GM19468 (cell line): ENCODE data around the gene HOXA1.

Source experiments
- ATAC-seq: cut with Tn5 transposase; IDR thresholded peaks from one replicate; pipeline ENCODE4 v1.9.1; 2021; ENCODE audit warnings: mild to moderate bottlenecking, moderate library complexity, moderate number of reproducible peaks; ENCODE audit not compliant: unreplicated experiment; ENCODE audit errors: extremely low read depth

HOXA1 gene

DNA sequence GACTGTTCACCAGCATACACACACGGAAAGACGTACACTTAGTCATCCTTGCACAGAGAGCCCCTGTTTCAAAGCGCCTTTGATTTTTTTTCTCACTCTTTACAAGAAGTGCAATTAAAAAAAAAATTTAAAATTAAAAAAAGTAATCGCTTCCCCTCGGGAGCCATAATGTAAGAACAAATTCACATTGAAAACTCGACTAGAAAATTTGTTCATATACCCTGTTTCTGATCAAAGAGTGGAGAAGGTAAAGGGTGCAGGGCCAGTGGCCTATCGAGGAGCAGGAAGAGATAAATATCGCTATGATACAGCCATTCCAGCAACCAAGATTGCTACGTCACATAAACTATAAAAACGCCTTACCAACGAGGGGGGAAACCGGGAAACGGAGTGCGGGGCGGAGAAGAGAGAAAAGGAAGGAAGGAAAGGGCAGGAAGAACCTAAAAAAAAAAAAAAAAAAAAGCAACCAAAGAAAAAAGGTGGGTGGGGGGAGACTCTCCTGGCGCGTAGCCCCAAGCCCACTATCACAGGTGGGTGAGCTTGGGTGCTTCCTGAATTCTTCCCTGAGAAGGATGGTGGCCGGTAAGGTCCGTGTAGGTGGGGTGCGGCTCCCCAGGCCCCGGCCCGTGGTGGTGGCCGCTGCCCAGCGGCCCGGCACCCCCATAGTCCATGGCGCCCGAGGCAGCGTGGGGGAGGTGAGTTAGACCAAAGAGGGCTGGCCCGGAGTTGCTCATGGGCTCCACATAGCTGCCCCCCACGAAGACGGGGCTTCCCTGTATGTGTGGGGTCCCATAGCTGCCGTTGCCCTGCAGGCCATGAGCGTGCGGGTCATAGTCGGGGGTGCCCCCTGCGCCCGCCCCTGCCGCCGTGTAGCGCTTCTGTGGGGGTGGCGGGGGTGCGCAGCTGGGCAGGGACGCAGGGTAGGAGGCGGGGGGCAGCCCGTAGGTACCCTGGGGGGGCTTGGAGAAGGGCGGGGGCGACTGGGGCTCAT is 11.9 kb upstream of the HOXA1 start:
- no peak for ATAC-seq

GRCh38 chr7:27106901-27107240 is 11.1 kb upstream of the HOXA1 start:
- ATAC-seq: no peak

GRCh38 chr7:27106181-27106900 is 10.5 kb upstream of the HOXA1 start:
- ATAC-seq: no peak

DNA sequence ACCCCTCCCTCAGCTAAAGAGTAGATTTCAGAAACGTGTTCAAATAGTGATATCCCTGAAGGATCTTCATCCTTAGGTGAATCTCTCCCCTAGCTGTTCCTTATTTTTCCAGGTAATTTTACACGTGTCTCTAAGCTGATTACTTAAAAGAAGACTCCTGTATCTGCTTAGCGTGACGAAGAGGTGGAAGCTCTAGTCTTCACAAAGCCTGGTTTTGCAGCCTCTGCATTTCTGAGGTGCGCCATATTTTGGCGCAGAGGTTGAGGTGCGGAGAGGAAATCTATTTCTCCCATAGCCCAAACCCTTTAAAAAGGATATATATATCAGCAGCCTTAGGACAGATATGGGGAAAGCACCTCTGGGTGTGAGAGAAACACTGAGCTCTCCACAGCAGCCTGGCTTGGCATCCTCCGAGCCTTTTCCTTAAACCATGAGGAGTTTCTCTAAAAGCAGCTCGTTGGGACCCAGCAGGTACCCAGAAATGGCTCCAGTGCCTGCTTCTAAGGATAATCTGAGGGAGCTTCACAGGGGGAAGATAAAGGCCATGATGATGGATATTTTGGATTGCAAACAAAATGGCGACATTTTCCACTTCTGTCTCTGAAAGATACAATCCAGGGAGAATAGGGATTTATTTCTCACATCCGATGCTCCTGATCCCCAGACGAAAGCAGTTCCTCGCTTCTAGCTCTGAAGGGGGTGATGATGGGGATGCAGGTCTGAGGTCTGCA is 9.7 kb upstream of the HOXA1 start:
- no peak for ATAC-seq

DNA sequence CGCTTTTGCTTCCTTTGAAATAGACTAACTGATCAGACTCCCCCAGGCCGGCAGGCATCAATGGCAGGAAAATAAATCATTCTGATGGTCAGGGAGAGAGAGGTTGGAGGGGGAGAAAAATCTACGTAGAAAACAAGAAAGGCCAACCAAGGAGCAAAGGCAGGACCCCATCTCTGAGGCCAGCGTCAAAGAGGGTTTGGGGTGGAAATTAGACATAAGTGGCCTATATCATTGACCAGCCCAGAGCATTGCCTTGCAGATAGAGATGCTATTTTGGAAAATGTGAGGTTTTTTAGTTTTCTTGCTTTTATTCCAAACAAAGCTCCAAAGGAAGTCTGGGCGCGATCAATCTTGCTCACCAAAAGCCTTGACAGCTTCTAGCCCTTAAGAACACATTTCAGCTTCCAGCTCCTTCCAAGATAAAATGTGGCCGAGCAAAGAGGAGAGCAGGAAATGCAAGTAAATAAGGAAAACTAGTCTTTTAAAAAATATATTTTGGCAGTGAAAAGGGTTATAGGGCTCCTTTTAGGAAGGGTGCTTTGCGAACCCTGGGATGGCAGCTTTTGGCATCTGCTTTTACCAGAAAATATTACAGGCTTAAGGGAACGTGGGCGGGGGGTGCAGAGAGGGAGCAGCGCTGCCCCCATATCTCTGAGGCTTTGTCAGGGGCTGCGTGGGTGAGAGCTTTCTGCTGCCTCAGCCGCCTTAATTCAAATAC is 8.7 kb upstream of the HOXA1 start:
- no peak for ATAC-seq

DNA sequence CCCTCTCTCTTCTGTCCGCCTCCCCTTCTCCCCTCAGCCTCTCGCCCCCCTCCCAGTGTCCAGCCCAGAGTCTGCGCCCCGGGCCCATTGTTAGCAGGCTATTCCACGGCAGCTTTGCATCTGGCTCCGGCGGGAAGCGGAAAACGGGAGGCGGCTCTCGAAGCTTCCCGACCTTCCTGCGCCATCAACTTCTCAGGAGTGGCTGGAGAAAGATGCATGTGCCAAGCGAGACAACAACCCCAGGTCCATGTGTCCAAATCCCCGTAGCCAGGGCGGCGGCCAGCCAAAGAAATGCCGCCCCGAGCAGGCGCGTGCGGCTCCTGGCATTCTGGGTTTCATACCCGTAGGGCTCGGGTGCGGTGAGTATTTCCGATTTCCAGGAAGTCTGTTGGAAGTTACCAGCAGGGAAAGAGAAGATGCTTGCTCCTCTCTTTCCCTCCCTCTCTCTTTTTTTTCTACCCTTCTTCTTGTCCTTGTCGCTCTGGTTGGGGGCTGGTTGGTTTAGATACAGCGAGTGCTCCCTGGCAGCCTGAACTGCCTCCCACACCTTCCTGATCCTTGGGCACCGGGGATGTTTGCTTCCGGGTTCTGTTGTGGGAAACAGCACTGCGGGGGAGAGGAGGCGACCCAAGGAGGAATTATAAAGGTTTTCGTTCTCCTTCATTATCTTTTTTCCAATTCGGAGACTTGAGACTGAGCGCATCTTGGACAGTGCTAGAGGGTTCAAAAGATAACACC is 7.9 kb upstream of the HOXA1 start:
- ATAC-seq: no peak

- no peak for ATAC-seq
Measured at GRCh38 chr7:27102581-27103442, 7.0 kb upstream of the HOXA1 start, which contains the start of gene HOXA2. Gene HOXA2 (minus strand): TSS chr7:27102683. CDS start chr7:27102500, 183 bp downstream.

- ATAC-seq: no peak
Measured at GRCh38 chr7:27101957-27102580, 6.3 kb upstream of the HOXA1 start.

DNA sequence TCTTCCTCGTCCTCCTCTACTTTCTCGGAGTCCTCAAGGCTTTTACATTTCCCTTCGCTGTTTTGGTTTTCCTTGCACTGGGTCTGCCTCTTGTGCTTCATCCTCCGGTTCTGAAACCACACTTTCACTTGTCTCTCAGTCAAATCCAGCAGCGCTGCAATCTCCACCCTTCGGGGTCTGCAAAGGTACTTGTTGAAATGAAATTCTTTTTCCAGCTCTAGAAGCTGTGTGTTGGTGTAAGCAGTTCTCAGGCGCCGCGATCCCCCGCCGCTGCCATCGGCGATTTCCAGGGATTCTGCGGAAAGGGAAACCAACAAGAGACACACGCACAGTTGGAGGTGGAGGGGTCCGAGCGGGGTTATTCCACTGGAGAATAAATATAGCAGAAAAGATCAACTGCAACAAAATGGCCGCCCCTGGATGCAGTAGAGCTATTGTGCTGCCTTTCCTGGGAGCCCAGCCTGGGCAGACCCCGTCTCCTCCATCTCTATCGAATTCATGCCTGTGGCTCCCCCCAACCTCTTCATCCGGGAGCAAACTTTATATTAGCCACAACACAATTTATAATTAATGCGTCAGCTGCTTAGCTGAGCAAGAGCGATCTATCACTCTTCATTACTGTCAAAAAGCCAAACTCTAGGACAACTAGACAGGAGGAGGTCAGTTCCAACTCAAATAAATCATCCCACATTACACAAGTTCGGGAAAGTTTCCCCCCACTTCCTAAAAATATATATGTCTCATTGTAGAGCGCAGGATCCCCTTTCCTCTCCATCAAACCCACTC is 5.6 kb upstream of the HOXA1 start:
- no peak for ATAC-seq

DNA sequence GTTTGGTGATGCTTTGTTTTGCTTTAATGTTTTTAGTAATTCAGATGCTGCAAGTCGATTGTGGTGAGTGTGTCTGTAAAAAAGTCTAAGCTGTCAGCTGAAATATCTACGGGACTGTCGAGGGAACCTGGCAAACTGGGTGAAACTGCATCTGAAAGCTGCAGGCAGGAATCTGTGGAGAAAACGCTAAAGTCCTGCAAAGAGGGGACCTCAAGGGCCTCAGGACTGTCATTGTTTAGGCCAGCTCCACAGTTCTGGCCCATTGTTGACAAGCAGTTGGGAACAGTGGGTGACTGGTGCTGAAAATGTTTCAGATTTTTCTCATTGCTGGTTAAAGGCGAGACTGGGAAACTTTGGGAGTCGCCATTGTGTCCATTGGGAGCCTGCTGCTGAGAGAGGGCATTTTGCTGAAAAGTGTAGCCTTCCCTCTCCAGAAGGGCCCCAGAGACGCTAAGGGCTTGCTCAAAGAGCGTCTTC is 4.9 kb upstream of the HOXA1 start:
- ATAC-seq: no peak

GRCh38 chr7:27099453-27100370 is 3.9 kb upstream of the HOXA1 start:
- ATAC-seq: no peak

- ATAC-seq: no peak
Measured at GRCh38 chr7:27098578-27099451, 3.0 kb upstream of the HOXA1 start.

- ATAC-seq: no peak
Measured at GRCh38 chr7:27097686-27098577, 2.1 kb upstream of the HOXA1 start.
